GM19397 (cell line): ENCODE data around the gene TMBIM4.

ENCODE experiments used
- ATAC-seq: cut with Tn5 transposase; IDR thresholded peaks from one replicate; pipeline ENCODE4 v1.9.1; 2021; ENCODE audit warnings: mild to moderate bottlenecking, moderate library complexity; ENCODE audit not compliant: unreplicated experiment

The TMBIM4 gene

GRCh38 chr12:66142826-66143225 lies 27.0 kb downstream of the TMBIM4 start:
- ATAC-seq, result no peak

- ATAC-seq, result no peak
These were observed 28.5 kb downstream of the TMBIM4 start for GRCh38 chr12:66141299-66141698.

GRCh38 chr12:66140731-66141130 lies 29.1 kb downstream of the TMBIM4 start:
- no peak for ATAC-seq

DNA sequence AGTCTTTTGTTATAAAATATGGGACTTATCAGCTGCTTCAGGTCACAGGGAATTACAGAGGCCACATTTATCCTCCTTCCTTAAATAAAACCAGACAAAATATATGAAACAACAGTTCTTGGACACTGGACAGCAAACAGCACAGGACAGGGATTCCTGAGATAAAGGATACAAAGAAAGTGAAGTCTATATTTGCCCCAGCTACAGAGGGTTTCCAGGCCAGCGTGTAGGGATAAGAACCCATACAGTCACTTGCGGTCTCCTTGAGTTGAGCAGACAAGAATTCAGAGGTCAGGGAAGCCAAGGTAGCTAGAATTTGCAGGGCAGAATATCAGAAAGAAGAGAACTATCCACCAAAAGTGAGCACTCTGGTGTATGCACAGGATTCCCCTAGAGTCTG lies 30.5 kb downstream of the TMBIM4 start:
- no peak for ATAC-seq

DNA sequence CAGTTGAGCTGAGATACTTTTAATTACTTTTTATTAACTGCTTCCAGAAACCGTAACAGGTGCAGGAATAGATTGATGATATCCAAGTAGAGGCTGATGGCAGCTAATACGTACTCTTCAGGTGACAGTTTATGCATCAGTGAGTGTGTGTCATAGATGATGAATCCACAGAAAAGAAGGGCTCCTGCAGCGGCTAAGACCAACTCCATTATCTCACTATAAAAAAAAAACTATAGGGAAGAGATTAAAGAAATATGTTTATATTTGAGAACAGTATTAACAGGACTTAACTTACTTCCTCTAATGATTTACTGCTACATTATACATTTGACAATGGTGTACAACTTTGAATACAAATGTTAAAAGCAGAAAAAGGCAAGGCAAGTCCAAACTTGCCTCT lies 31.9 kb downstream of the TMBIM4 start:
- ATAC-seq, result no peak

DNA sequence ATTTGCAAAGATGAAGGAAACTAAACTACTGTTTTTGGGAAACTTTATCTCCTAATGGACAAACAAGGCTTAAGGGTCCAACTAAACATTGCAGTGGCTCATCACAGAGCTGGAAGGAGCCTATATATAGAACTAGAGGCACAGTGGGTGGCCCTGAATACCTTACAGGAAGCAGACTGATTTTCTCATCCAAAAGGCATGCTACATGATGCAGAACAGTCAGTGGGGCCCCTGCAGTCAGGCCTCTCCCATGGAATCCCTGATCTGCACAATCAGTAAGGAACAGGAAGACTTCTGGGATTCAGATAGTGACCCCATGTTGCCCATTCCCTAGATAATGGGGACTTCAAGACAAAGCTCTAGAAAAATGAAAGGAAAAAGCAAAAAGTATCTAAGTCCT lies 37.4 kb downstream of the TMBIM4 start:
- no peak for ATAC-seq

DNA sequence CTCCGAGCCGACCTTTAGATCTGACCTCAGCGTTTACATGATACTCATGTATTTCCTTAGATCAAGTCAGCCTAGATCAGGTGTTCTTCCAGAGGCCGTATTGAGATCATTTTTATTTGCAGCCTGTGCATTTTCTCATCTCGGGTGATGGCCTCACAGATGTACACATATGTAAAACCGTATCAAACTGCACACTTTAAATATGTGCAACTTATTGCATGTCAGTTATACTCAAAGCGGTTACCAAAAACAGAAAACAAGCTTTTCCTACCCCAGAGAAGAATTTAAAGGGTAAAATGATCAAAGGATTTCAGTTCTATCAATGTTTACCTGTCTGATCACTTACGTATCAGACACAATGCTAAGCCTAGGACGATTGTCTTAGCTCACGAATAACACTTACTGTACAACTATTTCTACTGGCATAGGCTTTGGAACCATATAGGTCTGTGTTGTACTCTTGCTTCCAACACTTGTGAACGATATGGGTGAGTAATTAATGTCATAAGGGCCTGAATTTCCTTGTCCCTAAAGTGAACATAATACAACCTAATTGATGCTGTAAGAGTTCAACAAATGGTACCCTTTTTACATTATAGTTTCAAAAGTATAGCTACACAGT lies 38.6 kb downstream of the TMBIM4 start:
- no peak for ATAC-seq

DNA sequence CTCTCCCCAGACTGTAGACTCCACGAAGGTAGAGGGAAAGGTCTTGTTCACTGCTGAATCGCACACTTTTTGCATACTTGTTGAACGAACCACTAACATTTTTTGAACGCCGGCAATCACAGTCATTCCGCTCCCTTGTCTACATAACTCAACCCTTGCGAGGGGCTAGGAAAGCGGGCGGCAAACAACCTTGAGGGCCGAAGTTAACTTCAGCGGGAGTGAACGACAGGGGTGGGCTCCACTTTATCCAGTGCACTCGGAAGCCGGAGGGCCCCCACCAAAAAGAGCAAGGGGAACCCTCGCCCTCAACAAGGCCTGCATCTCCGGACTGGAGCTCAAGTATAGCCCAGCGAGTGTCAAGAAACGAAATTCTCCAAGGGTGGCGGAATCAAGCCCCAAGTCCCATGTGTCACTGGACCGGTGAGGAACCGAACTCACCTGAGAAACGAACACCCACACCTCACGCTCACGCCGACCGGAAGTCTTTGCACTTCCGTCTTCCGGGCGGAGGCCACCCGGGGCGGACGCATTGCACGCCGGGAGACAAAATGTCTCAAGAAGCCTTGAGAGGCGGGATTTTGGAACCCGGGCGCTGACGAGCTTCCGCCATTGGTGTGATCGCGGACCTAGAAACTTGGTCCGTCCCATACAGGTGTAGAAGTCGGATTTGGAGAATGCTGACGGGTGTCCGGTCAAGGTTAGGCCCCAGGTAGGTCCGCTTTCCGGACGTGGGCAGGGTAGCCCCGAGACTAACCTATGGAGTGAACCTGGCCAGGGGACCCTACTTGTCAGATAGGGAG lies 39.3 kb downstream of the TMBIM4 start, which contains the start of gene LLPH:
Gene LLPH (minus strand): TSS at position 484 of the 800 bp plus-strand sequence. CDS start 1,644 bp downstream, outside the sequence.
- peak; percentile 99 for ATAC-seq

- ATAC-seq, result no peak
These were observed 39.9 kb downstream of the TMBIM4 start for GRCh38 chr12:66129934-66130266.

DNA sequence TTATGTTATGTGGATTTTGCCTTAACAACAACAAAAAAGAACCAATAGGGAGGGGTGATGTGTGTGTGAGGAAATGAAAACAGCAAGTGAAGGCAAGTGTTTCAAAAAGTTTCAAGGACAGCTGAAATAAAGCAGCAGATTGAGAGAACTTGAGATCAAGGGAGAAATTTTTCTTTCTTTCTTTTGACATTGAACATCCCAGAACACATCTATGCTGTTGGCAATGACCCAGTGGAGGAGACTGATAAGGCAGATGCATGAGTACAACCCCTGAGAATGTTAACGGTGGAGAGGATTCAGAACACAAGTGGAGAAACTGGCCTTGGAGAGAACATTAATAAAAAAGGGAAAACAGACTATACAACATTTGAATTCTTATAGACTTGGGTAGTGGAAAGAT lies 42.1 kb downstream of the TMBIM4 start:
- no peak for ATAC-seq

GRCh38 chr12:66120477-66120876 lies 49.3 kb downstream of the TMBIM4 start:
- ATAC-seq, result no peak

DNA sequence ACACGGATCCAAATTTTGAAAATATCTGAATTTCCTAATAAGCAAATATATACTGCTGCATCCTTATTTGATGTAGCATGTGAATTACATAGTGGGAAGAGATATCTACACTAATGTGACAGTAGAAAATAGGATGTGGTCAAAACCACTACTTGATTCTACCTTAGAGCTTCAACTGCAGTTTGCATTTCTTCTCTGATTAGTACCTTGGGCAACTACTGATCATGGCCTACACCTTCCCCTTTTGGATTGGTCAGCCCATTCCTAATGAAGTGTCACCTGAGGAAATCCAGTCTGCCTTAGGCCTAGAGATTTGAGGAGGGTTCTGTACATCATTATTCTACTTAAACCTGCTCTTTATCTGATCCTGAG lies 49.9 kb downstream of the TMBIM4 start:
- ATAC-seq, result peak; percentile 51

GRCh38 chr12:66119229-66119869 lies 50.4 kb downstream of the TMBIM4 start:
- no peak for ATAC-seq

DNA sequence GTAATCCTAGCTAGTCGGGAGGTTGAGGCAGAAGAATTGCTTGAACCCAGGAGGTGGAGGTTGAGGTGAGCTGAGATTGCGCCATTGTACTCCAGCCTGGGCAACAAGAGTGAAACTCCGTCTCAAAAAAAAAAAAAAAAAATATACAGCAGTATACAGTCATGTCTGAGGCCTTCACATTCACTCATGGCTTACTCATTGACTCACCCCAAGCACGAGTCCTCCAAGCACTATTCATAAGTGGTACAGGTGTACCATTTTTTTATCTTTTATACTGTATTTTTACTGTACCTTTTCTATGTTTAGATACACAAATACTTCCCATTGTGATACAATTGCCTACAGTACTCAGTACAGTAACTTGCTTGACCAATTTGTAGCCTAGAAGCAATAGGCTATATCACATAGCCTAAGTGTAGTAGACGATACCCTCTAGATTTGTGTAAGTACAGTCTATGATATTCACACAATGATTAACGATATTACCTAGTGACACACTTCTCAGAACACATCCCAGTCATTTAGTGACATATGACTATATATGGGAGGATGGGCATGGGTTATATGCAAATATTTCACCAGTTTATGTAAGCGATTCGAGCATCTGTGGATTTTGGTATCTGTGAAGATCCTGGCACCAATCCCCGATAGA lies 51.4 kb downstream of the TMBIM4 start:
- no peak for ATAC-seq

- ATAC-seq, result no peak
These were observed 52.6 kb downstream of the TMBIM4 start for GRCh38 chr12:66117242-66117641.

GRCh38 chr12:66115071-66115600 lies 54.7 kb downstream of the TMBIM4 start:
- no peak for ATAC-seq

DNA sequence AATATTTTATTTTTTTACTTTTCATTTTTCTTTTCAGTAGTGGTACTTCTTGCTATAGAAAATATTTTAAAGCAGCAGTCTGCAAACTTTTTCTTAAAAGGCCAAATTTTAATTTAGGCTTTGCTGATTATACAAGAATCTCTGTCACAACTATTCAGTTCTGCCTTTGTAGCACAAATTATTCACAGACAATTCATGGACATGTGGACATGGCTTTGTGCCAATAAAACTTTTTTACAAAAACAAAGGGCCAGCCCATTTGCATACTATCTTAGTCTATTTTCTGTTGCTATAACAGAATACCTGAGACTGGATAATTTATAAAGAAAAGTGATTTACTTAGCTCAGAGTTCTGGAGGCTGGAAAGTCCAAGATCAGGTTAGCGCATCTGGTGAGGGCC lies 56.3 kb downstream of the TMBIM4 start:
- no peak for ATAC-seq

- ATAC-seq, result no peak
These were observed 58.2 kb downstream of the TMBIM4 start for GRCh38 chr12:66111605-66112004.

- ATAC-seq, result no peak
These were observed 60.7 kb downstream of the TMBIM4 start for GRCh38 chr12:66109056-66109455.

DNA sequence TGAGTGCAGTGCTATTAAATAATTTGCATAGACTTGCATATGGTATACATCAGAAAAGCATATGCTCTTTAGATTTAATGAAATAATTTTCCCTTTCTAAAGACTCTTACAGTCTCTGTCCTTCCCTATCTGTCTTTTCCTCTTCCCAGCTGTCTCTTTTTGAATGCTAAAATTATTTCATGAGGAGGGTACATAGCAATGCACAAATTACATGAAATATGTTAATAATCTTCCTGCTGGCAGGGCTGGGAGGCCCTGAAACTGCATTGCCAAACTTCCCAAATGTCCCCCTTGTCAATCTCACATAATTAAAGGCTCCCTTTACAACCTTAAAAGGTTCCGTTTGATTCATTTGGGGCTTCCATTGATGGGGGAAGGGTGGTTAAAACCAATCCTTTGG lies 61.4 kb downstream of the TMBIM4 start:
- no peak for ATAC-seq

GRCh38 chr12:66107451-66107915 lies 62.3 kb downstream of the TMBIM4 start:
- peak; percentile 89 for ATAC-seq
